Hematopoietic multipotent progenitor cell treated with erythropoietin and hydrocortisone succinate and interleukin-3 and kit ligand, for 6 days (in vitro differentiated cells): ENCODE data around the gene FBXL7.

Experiments
- DNase-seq: peaks from one replicate; pipeline ENCODE4 v3.0.0-alpha.2; 2015

Gene FBXL7

DNA sequence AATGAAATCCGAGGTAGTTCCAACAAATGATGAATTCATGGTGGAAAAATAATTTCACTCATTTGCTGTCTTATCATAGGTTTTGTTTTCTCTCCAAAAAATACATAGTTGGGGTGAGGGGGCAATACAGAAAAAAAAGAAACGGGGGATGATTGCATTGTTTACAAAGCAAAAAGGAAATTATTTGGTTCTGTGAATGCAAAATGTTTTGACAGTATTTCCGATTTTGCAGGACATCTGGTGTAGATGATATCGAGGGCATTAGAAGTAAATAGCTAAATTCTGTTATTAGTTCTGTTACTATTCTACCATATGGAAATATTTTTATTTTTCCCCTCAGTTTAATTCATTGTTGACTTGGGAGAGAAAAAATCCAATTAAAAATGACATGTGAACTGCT is 477.9 kb downstream of the FBXL7 start:
- no peak for DNase-seq

DNA sequence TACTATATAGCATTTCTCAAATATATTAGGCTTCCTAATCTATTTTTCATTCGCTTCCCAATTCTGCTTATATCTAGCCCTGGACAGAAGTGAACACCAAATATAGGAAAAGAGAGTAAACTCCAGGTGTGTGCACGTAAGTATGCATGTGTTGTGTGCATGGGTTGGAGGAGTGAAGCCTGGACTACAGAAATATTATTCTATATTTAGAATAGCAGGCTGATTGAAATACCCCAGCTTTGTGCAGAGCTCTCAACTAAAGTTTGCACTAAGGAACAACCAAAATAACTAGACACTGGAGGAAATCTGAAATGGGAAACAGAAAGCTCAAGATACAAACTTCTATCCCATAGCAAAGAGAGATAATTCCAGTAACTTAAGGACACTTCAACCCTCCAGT is 480.9 kb downstream of the FBXL7 start:
- DNase-seq = no peak

GRCh38 chr5:15983392-15983791 is 483.4 kb downstream of the FBXL7 start:
- DNase-seq = no peak
